Liver (tissue), 3 donors: ENCODE data around the gene LHX3.

Experiments
- RAD21 ChIP-seq, 2 donors: IDR thresholded peaks; 2 replicates each; pipeline ENCODE4 v1.6.1; 2016; ENCODE audit warnings: antibody characterized with exemption in 2 of 2, mild to moderate bottlenecking in 2 of 2
- TF ChIP-seq, protein P1 (sequence below): IDR thresholded peaks from 2 replicates; pipeline ENCODE4 v1.6.1; 2016; ENCODE audit warnings: antibody characterized with exemption, mild to moderate bottlenecking
- TF ChIP-seq, protein P2 (sequence below): fragments of 150-350 bp; IDR thresholded peaks from 2 replicates; pipeline ENCODE4 v1.5.1; 2017; ENCODE audit warnings: improper control_type of control experiment, low read depth, low read length; ENCODE audit not compliant: missing input control
- donor health status: healthy.
- donor health status: healthy.

DNA sequence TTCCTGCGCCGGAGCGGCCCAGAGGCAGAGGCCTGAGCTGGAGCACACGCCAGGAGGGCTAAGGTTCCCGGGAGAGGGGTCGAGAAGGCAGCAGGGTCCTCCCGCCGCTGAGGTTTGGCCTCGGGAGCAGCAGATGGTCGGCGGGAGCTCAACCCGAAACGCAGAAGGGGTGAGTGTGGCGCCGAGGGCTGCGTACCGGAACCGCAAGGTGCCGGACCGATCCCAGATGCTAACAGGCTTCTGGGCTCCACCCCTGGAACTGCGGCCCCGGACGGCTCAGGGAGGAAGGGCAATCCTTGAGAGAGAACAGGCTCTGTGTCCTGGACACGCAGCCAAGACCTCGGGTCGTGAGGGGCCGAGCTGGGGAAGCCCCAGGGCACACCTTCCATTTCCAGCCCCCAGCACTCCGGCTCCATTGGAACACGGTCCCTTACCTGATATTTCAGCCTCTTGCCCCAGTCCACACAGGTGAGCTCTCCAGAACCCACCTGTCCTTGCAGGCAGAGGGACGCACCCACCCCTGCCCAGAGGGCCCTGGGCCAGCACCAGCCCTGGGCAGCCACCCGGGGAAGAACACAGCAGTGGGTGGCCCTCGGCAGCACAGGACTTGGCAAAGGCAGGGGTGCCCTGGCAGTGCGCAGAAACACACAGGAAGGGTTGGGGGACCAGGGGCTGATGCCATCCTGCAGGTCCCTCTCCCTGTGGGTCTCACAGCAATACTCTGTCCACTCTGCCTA lies 1.4 kb downstream of the LHX3 start:
- TF ChIP-seq, protein P1, sequence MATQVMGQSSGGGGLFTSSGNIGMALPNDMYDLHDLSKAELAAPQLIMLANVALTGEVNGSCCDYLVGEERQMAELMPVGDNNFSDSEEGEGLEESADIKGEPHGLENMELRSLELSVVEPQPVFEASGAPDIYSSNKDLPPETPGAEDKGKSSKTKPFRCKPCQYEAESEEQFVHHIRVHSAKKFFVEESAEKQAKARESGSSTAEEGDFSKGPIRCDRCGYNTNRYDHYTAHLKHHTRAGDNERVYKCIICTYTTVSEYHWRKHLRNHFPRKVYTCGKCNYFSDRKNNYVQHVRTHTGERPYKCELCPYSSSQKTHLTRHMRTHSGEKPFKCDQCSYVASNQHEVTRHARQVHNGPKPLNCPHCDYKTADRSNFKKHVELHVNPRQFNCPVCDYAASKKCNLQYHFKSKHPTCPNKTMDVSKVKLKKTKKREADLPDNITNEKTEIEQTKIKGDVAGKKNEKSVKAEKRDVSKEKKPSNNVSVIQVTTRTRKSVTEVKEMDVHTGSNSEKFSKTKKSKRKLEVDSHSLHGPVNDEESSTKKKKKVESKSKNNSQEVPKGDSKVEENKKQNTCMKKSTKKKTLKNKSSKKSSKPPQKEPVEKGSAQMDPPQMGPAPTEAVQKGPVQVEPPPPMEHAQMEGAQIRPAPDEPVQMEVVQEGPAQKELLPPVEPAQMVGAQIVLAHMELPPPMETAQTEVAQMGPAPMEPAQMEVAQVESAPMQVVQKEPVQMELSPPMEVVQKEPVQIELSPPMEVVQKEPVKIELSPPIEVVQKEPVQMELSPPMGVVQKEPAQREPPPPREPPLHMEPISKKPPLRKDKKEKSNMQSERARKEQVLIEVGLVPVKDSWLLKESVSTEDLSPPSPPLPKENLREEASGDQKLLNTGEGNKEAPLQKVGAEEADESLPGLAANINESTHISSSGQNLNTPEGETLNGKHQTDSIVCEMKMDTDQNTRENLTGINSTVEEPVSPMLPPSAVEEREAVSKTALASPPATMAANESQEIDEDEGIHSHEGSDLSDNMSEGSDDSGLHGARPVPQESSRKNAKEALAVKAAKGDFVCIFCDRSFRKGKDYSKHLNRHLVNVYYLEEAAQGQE, result no peak
- TF ChIP-seq, protein P2, sequence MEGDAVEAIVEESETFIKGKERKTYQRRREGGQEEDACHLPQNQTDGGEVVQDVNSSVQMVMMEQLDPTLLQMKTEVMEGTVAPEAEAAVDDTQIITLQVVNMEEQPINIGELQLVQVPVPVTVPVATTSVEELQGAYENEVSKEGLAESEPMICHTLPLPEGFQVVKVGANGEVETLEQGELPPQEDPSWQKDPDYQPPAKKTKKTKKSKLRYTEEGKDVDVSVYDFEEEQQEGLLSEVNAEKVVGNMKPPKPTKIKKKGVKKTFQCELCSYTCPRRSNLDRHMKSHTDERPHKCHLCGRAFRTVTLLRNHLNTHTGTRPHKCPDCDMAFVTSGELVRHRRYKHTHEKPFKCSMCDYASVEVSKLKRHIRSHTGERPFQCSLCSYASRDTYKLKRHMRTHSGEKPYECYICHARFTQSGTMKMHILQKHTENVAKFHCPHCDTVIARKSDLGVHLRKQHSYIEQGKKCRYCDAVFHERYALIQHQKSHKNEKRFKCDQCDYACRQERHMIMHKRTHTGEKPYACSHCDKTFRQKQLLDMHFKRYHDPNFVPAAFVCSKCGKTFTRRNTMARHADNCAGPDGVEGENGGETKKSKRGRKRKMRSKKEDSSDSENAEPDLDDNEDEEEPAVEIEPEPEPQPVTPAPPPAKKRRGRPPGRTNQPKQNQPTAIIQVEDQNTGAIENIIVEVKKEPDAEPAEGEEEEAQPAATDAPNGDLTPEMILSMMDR, result no peak
- no peak for TF ChIP-seq RAD21 (IDR thresholded peaks at IDR 0.05)
